Loucy (cell line): ENCODE data around the gene BDKRB1.

Experiments
- H2AFZ ChIP-seq: fragments of 200-600 bp; sonication (generic); 2 replicates; pipeline ENCODE4 v1.6.0; 2016; ENCODE audit warnings: antibody characterized with exemption, mild to moderate bottlenecking, low read length, moderate library complexity
- H3F3A ChIP-seq: fragments of 200-600 bp; 2 replicates; pipeline ENCODE4 v1.6.0; 2016; ENCODE audit warnings: antibody characterized with exemption, low read depth, mild to moderate bottlenecking
- H3K27me3 ChIP-seq: fragments of 200-600 bp; sonication (generic); 2 replicates; pipeline ENCODE4 v1.6.1; 2014; ENCODE audit warnings: low read length, mild to moderate bottlenecking; ENCODE audit not compliant: insufficient read depth, poor library complexity, severe bottlenecking
- H3K36me3 ChIP-seq: fragments of 200-600 bp; sonication (generic); 2 replicates; pipeline ENCODE4 v1.6.1; 2016; ENCODE audit warnings: low read length; ENCODE audit not compliant: insufficient read depth
- H3K4me1 ChIP-seq: fragments of 200-600 bp; sonication (generic); 2 replicates; pipeline ENCODE4 v1.5.1; 2014; ENCODE audit warnings: low read length, mild to moderate bottlenecking; ENCODE audit not compliant: insufficient read depth, poor library complexity, severe bottlenecking
- H3K4me2 ChIP-seq: fragments of 200-600 bp; sonication (generic); 2 replicates; pipeline ENCODE4 v1.6.0; 2014; ENCODE audit warnings: antibody characterized with exemption, low read length, low read depth, mild to moderate bottlenecking; ENCODE audit not compliant: poor library complexity, severe bottlenecking
- H3K4me3 ChIP-seq: fragments of 200-600 bp; sonication (generic); 2 replicates; pipeline ENCODE4 v1.5.1; 2014; ENCODE audit warnings: low read length, mild to moderate bottlenecking, mixed read lengths; ENCODE audit not compliant: poor library complexity, severe bottlenecking
- H3K79me2 ChIP-seq: fragments of 200-600 bp; sonication (generic); 2 replicates; pipeline ENCODE4 v1.6.1; 2014; ENCODE audit warnings: low read length; ENCODE audit not compliant: insufficient read depth
- H3K9ac ChIP-seq: fragments of 200-600 bp; sonication (generic); 2 replicates; pipeline ENCODE4 v1.6.0; 2014; ENCODE audit warnings: mild to moderate bottlenecking, low read depth, low read length, moderate library complexity; ENCODE audit not compliant: poor library complexity, severe bottlenecking
- H3K9me2 ChIP-seq: fragments of 200-600 bp; sonication (generic); replicated peaks from 2 replicates; pipeline ENCODE4 v1.6.1; 2016; ENCODE audit warnings: low read depth, low read length, mixed read lengths
- H3K9me3 ChIP-seq: fragments of 200-600 bp; sonication (generic); 2 replicates; pipeline ENCODE4 v1.6.1; 2014; ENCODE audit warnings: mild to moderate bottlenecking, antibody characterized with exemption, low read length, low read depth; ENCODE audit not compliant: insufficient read depth
- H4K20me1 ChIP-seq: fragments of 200-600 bp; sonication (generic); 2 replicates; pipeline ENCODE4 v1.6.0; 2014; ENCODE audit warnings: antibody characterized with exemption, low read length, mild to moderate bottlenecking; ENCODE audit not compliant: insufficient read depth, poor library complexity, severe bottlenecking
- EZH2phosphoT487 ChIP-seq: fragments of 200-600 bp; IDR thresholded peaks from 2 replicates; pipeline ENCODE4 v1.6.1; 2018; ENCODE audit warnings: antibody characterized with exemption, mild to moderate bottlenecking, moderate library complexity, borderline replicate concordance
- TF ChIP-seq, protein P1 (sequence below): fragments of 200-600 bp; sonication (generic); conservative IDR thresholded peaks from 2 replicates; pipeline ENCODE4 v1.5.1; 2014; ENCODE audit warnings: mild to moderate bottlenecking, antibody characterized with exemption, low read length

BDKRB1 gene

DNA sequence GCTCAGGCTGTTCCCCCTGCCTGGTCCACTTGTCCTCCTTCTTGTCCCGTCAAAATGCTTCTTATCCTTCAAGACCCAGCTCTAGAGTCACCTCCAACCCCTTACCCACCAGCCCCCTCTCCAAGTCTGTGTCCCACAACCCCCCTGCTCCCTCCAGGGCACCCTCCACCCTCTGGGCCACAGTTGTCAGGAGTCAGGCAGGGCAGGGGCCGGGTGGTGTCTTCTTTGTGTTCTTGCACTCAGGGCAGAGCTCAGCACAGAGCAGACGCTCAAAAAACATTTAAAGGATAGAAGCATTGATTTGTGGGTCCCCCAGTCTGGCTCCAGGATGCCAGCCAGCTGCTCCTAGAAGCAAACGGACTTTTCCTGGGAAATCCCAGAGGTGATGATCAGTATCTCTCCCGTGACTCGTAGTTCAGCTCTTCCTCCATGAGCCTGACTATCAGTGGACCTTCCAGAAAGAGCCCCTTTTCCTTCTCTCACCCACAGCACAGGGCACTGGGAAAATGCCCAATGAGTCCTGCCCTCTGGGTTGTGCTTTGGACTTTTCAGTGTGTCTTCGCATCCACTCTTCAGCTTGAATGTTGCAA, 17.2 kb upstream of the BDKRB1 start:
- TF ChIP-seq EZH2phosphoT487: no peak
- TF ChIP-seq, protein P1, sequence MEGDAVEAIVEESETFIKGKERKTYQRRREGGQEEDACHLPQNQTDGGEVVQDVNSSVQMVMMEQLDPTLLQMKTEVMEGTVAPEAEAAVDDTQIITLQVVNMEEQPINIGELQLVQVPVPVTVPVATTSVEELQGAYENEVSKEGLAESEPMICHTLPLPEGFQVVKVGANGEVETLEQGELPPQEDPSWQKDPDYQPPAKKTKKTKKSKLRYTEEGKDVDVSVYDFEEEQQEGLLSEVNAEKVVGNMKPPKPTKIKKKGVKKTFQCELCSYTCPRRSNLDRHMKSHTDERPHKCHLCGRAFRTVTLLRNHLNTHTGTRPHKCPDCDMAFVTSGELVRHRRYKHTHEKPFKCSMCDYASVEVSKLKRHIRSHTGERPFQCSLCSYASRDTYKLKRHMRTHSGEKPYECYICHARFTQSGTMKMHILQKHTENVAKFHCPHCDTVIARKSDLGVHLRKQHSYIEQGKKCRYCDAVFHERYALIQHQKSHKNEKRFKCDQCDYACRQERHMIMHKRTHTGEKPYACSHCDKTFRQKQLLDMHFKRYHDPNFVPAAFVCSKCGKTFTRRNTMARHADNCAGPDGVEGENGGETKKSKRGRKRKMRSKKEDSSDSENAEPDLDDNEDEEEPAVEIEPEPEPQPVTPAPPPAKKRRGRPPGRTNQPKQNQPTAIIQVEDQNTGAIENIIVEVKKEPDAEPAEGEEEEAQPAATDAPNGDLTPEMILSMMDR: no peak
- Histone ChIP-seq H3K36me3 (no peaks in the 10 kb centered on the region), H2AFZ (no peak overlapping the region), H3K9me3 (peaks cover 8% of the 10 kb centered on the region; the same call in 1 of the 2 replicates), H3K4me2 (no peak overlapping the region), H3K4me3 (no peak overlapping the region), H3K79me2 (no peaks in the 10 kb centered on the region), H3F3A (no peaks in the 10 kb centered on the region), H3K9me2 (no peaks in the 10 kb centered on the region), H4K20me1 (no peaks in the 10 kb centered on the region), H3K4me1 (no peaks in the 10 kb centered on the region), H3K9ac (no peak overlapping the region), H3K27me3 (no peaks in the 10 kb centered on the region)

DNA sequence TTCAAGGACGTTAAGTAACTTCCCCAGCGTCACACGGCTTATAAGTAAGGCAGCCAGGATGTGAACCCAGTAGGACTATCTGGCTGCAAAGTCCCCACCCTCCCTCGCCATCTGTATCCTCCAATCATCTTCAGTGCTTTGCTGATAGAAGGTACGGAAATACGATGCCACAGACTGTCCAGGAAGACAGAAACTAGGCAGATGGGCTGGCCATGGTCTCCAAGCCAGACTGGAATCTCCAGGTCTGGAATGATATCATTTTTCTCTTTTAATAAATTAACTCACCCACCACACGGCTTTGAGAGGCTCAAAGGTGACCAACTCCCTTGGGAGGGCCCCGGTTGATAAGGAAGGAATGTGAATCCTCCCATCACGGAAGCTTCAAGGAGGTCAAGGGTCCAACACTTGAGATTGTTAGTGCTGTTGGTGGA, 16.3 kb upstream of the BDKRB1 start:
- Histone ChIP-seq H3K4me1 (no peaks in the 10 kb centered on the region), H3F3A (no peaks in the 10 kb centered on the region), H3K4me3 (no peak overlapping the region), H2AFZ (no peak overlapping the region), H3K36me3 (no peaks in the 10 kb centered on the region), H4K20me1 (no peaks in the 10 kb centered on the region), H3K9me3 (peaks cover 8% of the 10 kb centered on the region; the same call in 1 of the 2 replicates), H3K27me3 (no peaks in the 10 kb centered on the region), H3K79me2 (no peaks in the 10 kb centered on the region), H3K9ac (no peak overlapping the region), H3K4me2 (no peak overlapping the region), H3K9me2 (no peaks in the 10 kb centered on the region)
- TF ChIP-seq EZH2phosphoT487: no peak
- TF ChIP-seq, protein P1: no peak

DNA sequence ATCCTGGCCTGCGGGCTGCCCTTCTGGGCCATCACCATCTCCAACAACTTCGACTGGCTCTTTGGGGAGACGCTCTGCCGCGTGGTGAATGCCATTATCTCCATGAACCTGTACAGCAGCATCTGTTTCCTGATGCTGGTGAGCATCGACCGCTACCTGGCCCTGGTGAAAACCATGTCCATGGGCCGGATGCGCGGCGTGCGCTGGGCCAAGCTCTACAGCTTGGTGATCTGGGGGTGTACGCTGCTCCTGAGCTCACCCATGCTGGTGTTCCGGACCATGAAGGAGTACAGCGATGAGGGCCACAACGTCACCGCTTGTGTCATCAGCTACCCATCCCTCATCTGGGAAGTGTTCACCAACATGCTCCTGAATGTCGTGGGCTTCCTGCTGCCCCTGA, 15.4 kb upstream of the BDKRB1 start:
- Histone ChIP-seq H3K4me2 (no peak overlapping the region), H3K36me3 (no peaks in the 10 kb centered on the region), H3K4me1 (no peaks in the 10 kb centered on the region), H3K9me2 (no peaks in the 10 kb centered on the region), H3K79me2 (no peaks in the 10 kb centered on the region), H2AFZ (no peak overlapping the region), H3K9ac (no peak overlapping the region), H4K20me1 (no peaks in the 10 kb centered on the region), H3K4me3 (no peak overlapping the region), H3K9me3 (peaks cover 8% of the 10 kb centered on the region; the same call in 1 of the 2 replicates), H3K27me3 (no peaks in the 10 kb centered on the region), H3F3A (no peaks in the 10 kb centered on the region)
- TF ChIP-seq EZH2phosphoT487: no peak
- TF ChIP-seq, protein P1: no peak
